HEK293 (cell line): Measurements from ENCODE around the gene EOGT.

Source experiments
- CTCF ChIA-PET: fragments of 350-600 bp; formaldehyde crosslinking; extraction: SDS; loops from one replicate; lab custom pipeline; 2021; ENCODE audit warnings: antibody characterized with exemption; lab: Yijun Ruan, JAX
- POLR2A ChIA-PET: fragments of 300-600 bp; formaldehyde crosslinking; extraction: SDS; loops from one replicate; lab custom pipeline; 2020; ENCODE audit warnings: antibody characterized with exemption, inconsistent platforms; lab: Yijun Ruan, JAX
- H3K27ac ChIP-seq: fragments of 200-500 bp; sonication (Bioruptor generic); 2 replicates; pipeline ENCODE4 v1.5.1; 2014; ENCODE audit warnings: low read depth, low read length, control low read depth, inconsistent platforms; ENCODE audit errors: extremely low read depth
- H3K36me3 ChIP-seq, 2 experiments: fragments of 200-500 bp in 1 of 2; sonication (Bioruptor generic) in 1 of 2; 1 replicate in 1 of 2; 2 replicates in 1 of 2; pipeline ENCODE4 v1.5.1; 2014 to 2017; ENCODE audit warnings: inconsistent platforms in 2 of 2, low read length in 2 of 2; ENCODE audit not compliant: control insufficient read depth in 2 of 2, insufficient read depth in 1 of 2
- H3K4me1 ChIP-seq: fragments of 200-500 bp; sonication (Bioruptor generic); 2 replicates; pipeline ENCODE4 v1.5.1; 2014; ENCODE audit warnings: mild to moderate bottlenecking, low read length, inconsistent platforms; ENCODE audit not compliant: control insufficient read depth, insufficient read depth
- H3K4me3 ChIP-seq: 2 replicates; pipeline ENCODE4 v1.5.1; 2011; ENCODE audit warnings: low read depth, mild to moderate bottlenecking, control low read depth, low read length, moderate library complexity
- H3K9me3 ChIP-seq: fragments of 200-500 bp; sonication (Bioruptor generic); 2 replicates; pipeline ENCODE4 v1.5.1; 2014; ENCODE audit warnings: low read depth, low read length, inconsistent platforms; ENCODE audit not compliant: control insufficient read depth, insufficient read depth
- GLI4 ChIP-seq: fragments of 450-650 bp; formaldehyde crosslinking; IDR thresholded peaks from 2 replicates; pipeline ENCODE4 v1.5.1; 2016; ENCODE audit warnings: missing biosample characterization, missing genetic modification characterization
- KLF10 ChIP-seq: fragments of 450-650 bp; IDR thresholded peaks from 2 replicates; pipeline ENCODE4 v1.5.1; 2018; ENCODE audit warnings: missing biosample characterization, mild to moderate bottlenecking, missing genetic modification characterization
- PRDM2 ChIP-seq: fragments of 450-650 bp; formaldehyde crosslinking; IDR thresholded peaks from 2 replicates; pipeline ENCODE4 v1.5.1; 2016; ENCODE audit warnings: missing biosample characterization, missing genetic modification characterization, borderline replicate concordance
- RBAK ChIP-seq: fragments of 450-650 bp; formaldehyde crosslinking; IDR thresholded peaks from 2 replicates; pipeline ENCODE4 v1.5.1; 2016; ENCODE audit warnings: missing biosample characterization, missing genetic modification characterization
- SETDB1 ChIP-seq: IDR thresholded peaks from one replicate; pipeline ENCODE4 v1.6.1; 2017; ENCODE audit warnings: mild to moderate bottlenecking, low read length, moderate library complexity, mixed read lengths; ENCODE audit not compliant: insufficient read length
- ZNF140 ChIP-seq: fragments of 450-650 bp; formaldehyde crosslinking; IDR thresholded peaks from 2 replicates; pipeline ENCODE4 v1.5.1; 2016; ENCODE audit warnings: missing biosample characterization, missing genetic modification characterization
- ZNF169 ChIP-seq: fragments of 450-650 bp; formaldehyde crosslinking; IDR thresholded peaks from 2 replicates; pipeline ENCODE4 v1.5.1; 2016; ENCODE audit warnings: missing biosample characterization, missing genetic modification characterization
- ZNF23 ChIP-seq: fragments of 450-650 bp; formaldehyde crosslinking; IDR thresholded peaks from 2 replicates; pipeline ENCODE4 v1.5.1; 2016; ENCODE audit warnings: missing biosample characterization, missing genetic modification characterization, borderline replicate concordance
- ZNF394 ChIP-seq: fragments of 450-650 bp; formaldehyde crosslinking; IDR thresholded peaks from 2 replicates; pipeline ENCODE4 v1.5.1; 2016; ENCODE audit warnings: missing biosample characterization, missing genetic modification characterization, mild to moderate bottlenecking, moderate library complexity, borderline replicate concordance
- ZNF398 ChIP-seq: fragments of 450-650 bp; formaldehyde crosslinking; IDR thresholded peaks from 2 replicates; pipeline ENCODE4 v1.5.1; 2017; ENCODE audit warnings: missing biosample characterization, missing genetic modification characterization
- ZNF549 ChIP-seq: fragments of 450-650 bp; IDR thresholded peaks from 2 replicates; pipeline ENCODE4 v1.5.1; 2018; ENCODE audit warnings: missing biosample characterization, missing genetic modification characterization, mild to moderate bottlenecking, inconsistent platforms, moderate library complexity
- ZNF660 ChIP-seq: fragments of 450-650 bp; IDR thresholded peaks from 2 replicates; pipeline ENCODE4 v1.5.1; 2018; ENCODE audit warnings: missing biosample characterization, mild to moderate bottlenecking, missing genetic modification characterization
- ZNF792 ChIP-seq: fragments of 450-650 bp; formaldehyde crosslinking; IDR thresholded peaks from 2 replicates; pipeline ENCODE4 v1.5.1; 2016; ENCODE audit warnings: missing biosample characterization, missing genetic modification characterization
- ZXDB ChIP-seq: fragments of 450-650 bp; formaldehyde crosslinking; IDR thresholded peaks from 2 replicates; pipeline ENCODE4 v1.5.1; 2016; ENCODE audit warnings: missing biosample characterization, missing genetic modification characterization

Gene EOGT

GRCh38 chr3:68977486-68978167 lies 35.9 kb downstream of the EOGT start:
- Histone ChIP-seq H3K9me3 (no peaks in the 10 kb centered on the region), H3K4me3 (no peak overlapping the region), H3K36me3 (peaks cover 7 to 64% of the 10 kb centered on the region in 2 experiments; a peak in 2 of 3 replicates), H3K27ac (no peak overlapping the region), H3K4me1 (no peaks in the 10 kb centered on the region)
- ChIA-PET CTCF (no interaction called here), POLR2A (interaction anchor here (0.6 kb wide), 1 partner anchor 1954 kb away, joined by 3 read pairs; no protein-coding TSS in a partner anchor)
- TF ChIP-seq ZNF398 (tag by site-specific recombination) (no peak), ZNF660 (tag by site-specific recombination) (no peak), ZNF23 (no peak), ZNF394 (no peak), ZNF792 (tag by site-specific recombination) (no peak)

- H3K36me3 ChIP-seq: peaks cover 3 to 38% of the 10 kb centered on the region in 2 experiments; a peak in 2 of 3 replicates
- no peaks in the 10 kb centered on the region for H3K9me3 ChIP-seq
- TF ChIP-seq ZNF660 (tag by site-specific recombination) (no peak), ZNF398 (tag by site-specific recombination) (no peak), ZNF549 (tag by site-specific recombination) (no peak), PRDM2 (no peak), GLI4 (tag by site-specific recombination) (no peak), ZXDB (tag by site-specific recombination) (no peak), RBAK (tag by site-specific recombination) (no peak), ZNF140 (no peak), KLF10 (no peak), SETDB1 (no peak), ZNF169 (no peak)
- no peaks in the 10 kb centered on the region for H3K4me1 ChIP-seq
- POLR2A ChIA-PET: no interaction called here
- no peak overlapping the region for H3K27ac ChIP-seq
- CTCF ChIA-PET: interaction anchor here (0.6 to 2.2 kb wide), 6 partner anchors 9 to 81 kb away, joined by 3 to 8 read pairs (median 4); no protein-coding TSS in a partner anchor
- no peak overlapping the region for H3K4me3 ChIP-seq
Measured at GRCh38 chr3:68974711-68975110, 38.8 kb downstream of the EOGT start.
